Glomerular visceral epithelial cell (primary cell): ENCODE results near the gene CENPX.

ENCODE experiments used
- DNase-seq: peaks from one replicate; pipeline ENCODE4 v3.0.0-alpha.2; 2016; ENCODE audit errors: extremely low spot score

Gene CENPX

GRCh38 chr17:82012261-82012639 is 10.4 kb downstream of the CENPX start:
- no peak for DNase-seq

- DNase-seq, result no peak
Measured at GRCh38 chr17:82011617-82012187, 11.0 kb downstream of the CENPX start.

GRCh38 chr17:82010575-82011525 is 11.8 kb downstream of the CENPX start:
- no peak for DNase-seq

- DNase-seq, result no peak
Measured at GRCh38 chr17:82009413-82009812, 13.3 kb downstream of the CENPX start.

GRCh38 chr17:82008941-82009405 is 13.7 kb downstream of the CENPX start:
- no peak for DNase-seq

- no peak for DNase-seq
Measured at GRCh38 chr17:82008258-82008940, 14.3 kb downstream of the CENPX start.

GRCh38 chr17:82007495-82008257 is 15.0 kb downstream of the CENPX start:
- peak; percentile 81 for DNase-seq

- DNase-seq, result no peak
Measured at GRCh38 chr17:82007228-82007494, 15.5 kb downstream of the CENPX start.

GRCh38 chr17:82006468-82007227 is 16.0 kb downstream of the CENPX start:
- DNase-seq, result peak; percentile 75

GRCh38 chr17:82005701-82006348 is 16.9 kb downstream of the CENPX start:
- DNase-seq, result no peak

GRCh38 chr17:82004517-82005455 is 17.9 kb downstream of the CENPX start:
- DNase-seq, result no peak

GRCh38 chr17:82003411-82004381 is 19.0 kb downstream of the CENPX start:
- DNase-seq, result peak; percentile 98

- no peak for DNase-seq
Measured at GRCh38 chr17:82001571-82002056, 21.1 kb downstream of the CENPX start.

GRCh38 chr17:82000803-82001570 is 21.7 kb downstream of the CENPX start:
- no peak for DNase-seq

GRCh38 chr17:81999976-82000802 is 22.5 kb downstream of the CENPX start:
- no peak for DNase-seq

GRCh38 chr17:81999587-81999975 is 23.1 kb downstream of the CENPX start:
- no peak for DNase-seq
